HG02623 (cell line): ENCODE measurements around the gene FBXO3.
"Not testable (repeated sequence)": the region's sequence is repeated elsewhere in the genome, so short reads cannot be mapped to it uniquely, and the experiment has no call there.

ENCODE experiments used
- ATAC-seq: cut with Tn5 transposase; IDR thresholded peaks from one replicate; pipeline ENCODE4 v1.9.1; 2021; ENCODE audit warnings: moderate library complexity; ENCODE audit not compliant: unreplicated experiment

The FBXO3 gene

GRCh38 chr11:33729072-33729664, 45.2 kb downstream of the FBXO3 start:
- not testable (repeated sequence) for ATAC-seq

GRCh38 chr11:33727539-33727938, 46.8 kb downstream of the FBXO3 start:
- ATAC-seq: not testable (repeated sequence)

GRCh38 chr11:33725496-33725895, 48.8 kb downstream of the FBXO3 start:
- ATAC-seq: no peak

- ATAC-seq: no peak
Observed at GRCh38 chr11:33724644-33725035, 49.7 kb downstream of the FBXO3 start.

- ATAC-seq: no peak
Observed at GRCh38 chr11:33723238-33723881, 51.0 kb downstream of the FBXO3 start.

GRCh38 chr11:33722590-33723234, 51.6 kb downstream of the FBXO3 start:
- ATAC-seq: peak; percentile 74

GRCh38 chr11:33721984-33722383, 52.3 kb downstream of the FBXO3 start:
- ATAC-seq: no peak

- no peak for ATAC-seq
Observed at GRCh38 chr11:33721426-33721825, 52.9 kb downstream of the FBXO3 start.

GRCh38 chr11:33719587-33719986, 54.7 kb downstream of the FBXO3 start:
- no peak for ATAC-seq

- no peak for ATAC-seq
Observed at GRCh38 chr11:33718440-33718839, 55.9 kb downstream of the FBXO3 start.

GRCh38 chr11:33716243-33716642, 58.1 kb downstream of the FBXO3 start:
- no peak for ATAC-seq

- no peak for ATAC-seq
Observed at GRCh38 chr11:33713856-33714398, 60.4 kb downstream of the FBXO3 start.

- ATAC-seq: no peak
Observed at GRCh38 chr11:33713151-33713855, 61.0 kb downstream of the FBXO3 start.

- no peak for ATAC-seq
Observed at GRCh38 chr11:33712436-33712835, 61.9 kb downstream of the FBXO3 start.

GRCh38 chr11:33709466-33709865, 64.9 kb downstream of the FBXO3 start:
- no peak for ATAC-seq

GRCh38 chr11:33708985-33709384, 65.3 kb downstream of the FBXO3 start:
- no peak for ATAC-seq

- ATAC-seq: not testable (repeated sequence)
Observed at GRCh38 chr11:33707831-33708230, 66.5 kb downstream of the FBXO3 start.

GRCh38 chr11:33706966-33707365, 67.4 kb downstream of the FBXO3 start:
- ATAC-seq: no peak

- ATAC-seq: no peak
Observed at GRCh38 chr11:33706546-33706945, 67.8 kb downstream of the FBXO3 start.

- ATAC-seq: no peak
Observed at GRCh38 chr11:33704240-33705002, 69.9 kb downstream of the FBXO3 start.

GRCh38 chr11:33703788-33704187, 70.5 kb downstream of the FBXO3 start:
- no peak for ATAC-seq
